AG08395 (cell line): ENCODE data around the gene RPL27A.

Source experiments
- DNase-seq: peaks from one replicate; pipeline ENCODE4 v3.0.0; 2012; ENCODE audit warnings: mixed read lengths, low spot score

The RPL27A gene

GRCh38 chr11:8721609-8722500 lies 39.3 kb downstream of the RPL27A start:
- peak; percentile 43 for DNase-seq

DNA sequence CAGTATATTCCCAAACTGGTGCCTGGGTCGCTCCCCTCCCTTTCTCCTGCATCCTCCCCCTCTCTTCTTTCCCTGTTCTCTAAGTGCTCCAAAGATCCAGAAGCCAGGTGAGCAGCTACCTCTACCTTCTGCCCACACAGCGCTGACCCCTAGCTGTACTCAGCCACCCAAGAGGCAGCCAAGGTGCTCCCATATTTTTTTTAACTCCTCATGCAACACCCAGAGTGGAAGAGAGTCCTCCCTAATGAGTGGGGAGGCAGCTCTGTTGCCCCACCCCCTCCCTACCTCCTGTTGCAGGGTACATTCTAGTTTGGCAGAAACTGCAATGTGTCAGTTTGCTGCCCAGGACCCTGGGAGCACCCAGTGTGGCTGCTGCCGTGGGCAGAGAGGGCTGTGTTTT lies 40.2 kb downstream of the RPL27A start:
- no peak for DNase-seq

DNA sequence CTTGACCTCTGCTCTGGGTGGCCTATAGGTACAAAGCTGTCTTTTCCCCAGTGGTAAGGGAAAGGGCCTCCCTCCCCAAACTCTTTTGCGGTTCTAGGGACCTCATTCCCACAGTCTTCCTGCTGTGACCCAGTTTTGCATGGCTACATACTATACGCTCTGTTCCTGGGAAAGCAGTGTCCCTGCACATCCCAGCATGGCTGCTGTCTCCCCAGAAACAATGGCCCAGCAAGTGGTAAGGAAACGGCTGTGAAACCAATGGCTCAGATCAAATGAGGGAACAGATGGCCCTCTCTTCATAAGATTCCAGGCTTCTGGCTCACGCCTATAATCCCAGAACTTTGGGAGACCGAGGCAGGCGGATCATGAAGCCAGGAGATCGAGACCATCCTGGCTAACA lies 41.1 kb downstream of the RPL27A start:
- no peak for DNase-seq

DNA sequence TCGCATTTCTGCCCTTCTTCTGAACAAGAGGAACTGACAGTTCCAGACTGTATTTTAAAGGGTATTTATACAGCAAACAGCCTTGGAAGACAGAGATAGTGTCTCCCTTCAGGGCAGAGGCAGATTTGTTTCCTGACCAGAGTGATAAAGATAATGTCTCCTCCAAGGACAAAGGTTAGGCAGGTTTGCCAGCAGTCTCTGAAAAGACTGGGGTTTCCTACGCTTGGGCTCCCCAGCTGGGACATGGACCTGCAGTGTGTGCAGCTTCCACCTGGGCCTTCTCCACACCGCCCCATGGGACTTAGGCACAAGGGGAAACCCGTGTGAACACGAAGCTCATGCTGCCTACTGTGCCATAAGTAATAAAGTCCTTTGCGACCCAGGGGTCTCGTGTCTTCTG lies 42.1 kb downstream of the RPL27A start:
- DNase-seq = no peak

DNA sequence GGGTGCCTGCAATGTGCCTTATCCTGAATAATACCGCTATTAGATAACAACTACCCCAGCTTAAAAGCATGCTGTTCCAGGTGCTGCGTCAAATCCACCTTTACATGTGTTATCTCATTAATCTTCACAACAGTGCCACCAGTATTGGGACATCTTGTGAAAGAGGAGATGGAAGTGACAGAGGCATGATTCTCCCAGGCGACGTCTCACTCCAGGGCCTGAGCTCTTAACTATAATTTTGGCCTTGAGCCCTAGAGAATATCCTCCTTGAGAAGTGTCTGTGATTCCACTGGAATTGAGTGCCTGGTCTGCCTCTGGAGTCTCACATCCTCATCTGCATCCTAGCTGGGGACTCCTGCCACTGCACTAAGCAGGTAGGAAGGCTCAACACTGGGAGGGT lies 43.8 kb downstream of the RPL27A start:
- DNase-seq = no peak

- no peak for DNase-seq
Measured at GRCh38 chr11:8728563-8728962, 46.0 kb downstream of the RPL27A start.

DNA sequence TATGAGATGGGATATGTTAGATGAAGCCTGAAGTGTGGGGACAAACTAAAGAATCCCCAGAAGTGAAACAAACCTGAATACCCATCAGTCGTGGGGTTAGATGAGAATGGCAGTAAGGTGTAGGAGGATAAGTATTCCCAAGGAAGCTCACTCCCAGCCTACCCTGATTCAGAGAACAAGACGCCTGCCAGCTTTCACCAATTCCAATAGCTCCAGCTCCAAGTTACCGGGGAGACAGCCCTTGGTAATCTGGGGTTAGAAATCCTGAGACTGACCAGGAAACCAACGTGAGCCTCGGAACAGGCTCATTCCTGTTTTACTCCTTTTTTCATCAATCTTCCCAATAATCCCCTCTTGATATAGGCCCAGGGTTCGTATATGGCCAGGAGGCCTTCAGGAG lies 46.5 kb downstream of the RPL27A start:
- no peak for DNase-seq

GRCh38 chr11:8729837-8730696 lies 47.5 kb downstream of the RPL27A start:
- no peak for DNase-seq

GRCh38 chr11:8730697-8731020 lies 48.1 kb downstream of the RPL27A start:
- no peak for DNase-seq

GRCh38 chr11:8731647-8732323 lies 49.2 kb downstream of the RPL27A start:
- no peak for DNase-seq

DNA sequence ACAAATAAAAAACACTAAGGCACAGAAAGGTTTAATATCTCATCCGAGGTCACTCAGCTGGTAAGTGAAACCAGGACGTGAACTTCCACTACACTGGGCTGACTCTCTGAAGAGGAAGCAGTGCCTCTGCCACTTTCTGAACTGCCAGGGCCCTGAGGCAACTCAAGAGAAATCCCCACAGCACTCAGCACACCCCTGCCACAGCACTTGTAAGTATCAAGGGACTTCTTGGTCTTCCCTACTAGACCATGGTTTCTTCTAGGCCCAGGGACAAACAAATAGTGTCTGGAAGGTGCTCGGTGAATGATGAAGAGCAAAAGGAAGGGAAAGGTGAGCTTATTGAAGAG lies 49.7 kb downstream of the RPL27A start:
- DNase-seq = no peak

- peak; percentile 90 for DNase-seq
Measured at GRCh38 chr11:8732748-8733241, 50.2 kb downstream of the RPL27A start.

DNA sequence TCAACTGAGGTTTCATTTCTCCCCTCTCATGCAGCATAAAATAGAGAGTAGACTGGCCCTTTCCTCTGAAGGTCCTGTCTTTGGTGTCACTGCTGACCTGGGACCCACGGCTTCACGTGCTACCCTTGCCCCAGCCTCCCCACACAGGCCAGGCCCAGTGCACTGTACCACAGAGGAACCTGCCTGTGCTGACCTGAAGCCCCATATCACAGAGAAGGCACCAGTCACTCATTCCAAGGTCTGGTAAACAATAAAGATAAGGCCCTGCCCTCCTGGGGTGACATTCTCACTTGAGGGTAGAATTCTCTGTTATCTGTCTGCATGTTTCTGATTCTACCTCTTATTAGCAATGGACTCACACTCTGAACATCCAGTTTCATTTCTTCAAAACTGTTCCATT lies 51.3 kb downstream of the RPL27A start:
- no peak for DNase-seq

GRCh38 chr11:8735094-8735493 lies 52.5 kb downstream of the RPL27A start:
- no peak for DNase-seq

- no peak for DNase-seq
Measured at GRCh38 chr11:8739309-8739793, 56.8 kb downstream of the RPL27A start.
